Activated CD4-positive, alpha-beta T cell treated with anti-CD3 and anti-CD28 coated beads, Interleukin-2, amount 10 ng/mL, durations not matched to agents 7 days and 5 days (primary cell): ENCODE measurements around the gene CFAP410. TPM values are rescaled to one million over a fixed set of nuclear protein-coding genes. Genes with fewer than 3 reads are reported as not detected.
A peak's percentile ranks its signal among the peaks of the same experiment; 100 is the strongest.
"Not testable (repeated sequence)": the region's sequence is repeated elsewhere in the genome, so short reads cannot be mapped to it uniquely, and the experiment has no call there.

ENCODE experiments used
- CTCF ChIA-PET: fragments of 350-600 bp; sonication (Branson Sonifier 250); formaldehyde crosslinking; loops from one replicate; lab custom pipeline; 2021; ENCODE audit warnings: antibody characterized with exemption; lab: Charles Lee
- POLR2A ChIA-PET: fragments of 350-600 bp; sonication (Branson Sonifier 250); formaldehyde crosslinking; loops from one replicate; lab custom pipeline; 2021; ENCODE audit warnings: antibody characterized with exemption; lab: Charles Lee
- DNase-seq: peaks from one replicate; pipeline ENCODE4 v3.0.0-alpha.2; 2020
- H3K27ac Mint-ChIP-seq: one replicate; pipeline ENCODE4 v1.8.0; 2021; ENCODE audit warnings: mild to moderate bottlenecking, moderate library complexity, mixed read lengths
- H3K27me3 Mint-ChIP-seq: one replicate; pipeline ENCODE4 v1.8.0; 2021; ENCODE audit warnings: mixed read lengths
- H3K36me3 Mint-ChIP-seq: one replicate; pipeline ENCODE4 v1.8.0; 2021; ENCODE audit warnings: low read depth, mixed read lengths
- H3K4me1 Mint-ChIP-seq: one replicate; pipeline ENCODE4 v1.8.0; 2021; ENCODE audit warnings: mixed read lengths
- H3K4me3 Mint-ChIP-seq: one replicate; pipeline ENCODE4 v1.8.0; 2021; ENCODE audit warnings: mild to moderate bottlenecking, moderate library complexity, mixed read lengths
- H3K9me3 Mint-ChIP-seq: one replicate; pipeline ENCODE4 v1.8.0; 2021; ENCODE audit warnings: mixed read lengths
- total RNA-seq, 2 experiments: library from RNA; stranded (reverse); gene quantifications; one replicate each; pipeline ENCODE4 v1.2.3, GENCODE V29; 2021

The CFAP410 gene
- total RNA-seq, 2 experiments from 2014 or later: 11.6 to 16.0 TPM

DNA sequence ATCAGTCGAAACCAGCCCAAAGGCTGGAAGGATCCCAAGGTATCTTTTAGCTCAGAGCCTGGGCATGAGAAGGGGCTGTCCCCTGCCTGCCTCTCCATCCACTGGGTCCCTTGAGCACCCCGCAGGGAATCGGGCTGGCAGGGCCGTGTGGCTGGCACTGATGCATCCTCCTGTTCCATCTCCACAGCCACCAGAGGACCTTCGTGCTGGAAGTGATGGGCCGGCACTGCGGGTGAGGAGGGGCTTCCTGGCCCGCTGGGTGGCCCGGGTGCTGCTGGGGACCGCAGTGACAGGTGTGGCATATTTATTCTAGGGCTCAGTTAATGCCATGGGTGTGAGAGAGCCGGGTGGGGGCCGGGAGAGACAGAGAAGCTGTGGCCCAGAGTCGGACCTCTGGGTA lies 25.7 kb downstream of the CFAP410 start:
- ChIA-PET POLR2A (no interaction called here), CTCF (interaction anchor here (1.0 to 1.3 kb wide), 2 partner anchors 9 to 16 kb away, joined by 3 to 5 read pairs; no protein-coding TSS in a partner anchor)
- no peaks in the 10 kb centered on the region for H3K4me1 Mint-ChIP-seq
- H3K4me3 Mint-ChIP-seq: no peak overlapping the region
- H3K27me3 Mint-ChIP-seq: no peaks in the 10 kb centered on the region
- H3K9me3 Mint-ChIP-seq: no peaks in the 10 kb centered on the region
- no peak overlapping the region for H3K27ac Mint-ChIP-seq
- peaks cover 16% of the 10 kb centered on the region for H3K36me3 Mint-ChIP-seq
- DNase-seq: no peak

DNA sequence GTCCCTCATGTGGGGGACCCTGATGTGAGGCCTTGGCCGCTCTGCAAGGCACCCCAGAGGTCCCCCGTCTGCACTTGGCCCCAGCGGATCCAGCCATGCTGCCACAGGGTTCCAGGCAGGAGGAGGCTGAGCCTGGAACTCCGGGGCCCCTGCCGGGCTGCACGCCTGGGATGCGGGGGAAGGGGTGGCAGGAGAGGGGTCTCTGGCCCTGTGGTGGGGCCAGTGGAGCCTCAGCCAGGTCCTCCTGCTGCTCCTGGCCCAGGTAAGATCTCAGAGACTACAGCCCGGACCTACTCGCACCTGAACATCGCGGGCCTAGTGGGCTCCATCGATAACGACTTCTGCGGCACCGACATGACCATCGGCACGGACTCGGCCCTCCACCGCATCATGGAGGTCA lies 26.5 kb downstream of the CFAP410 start:
- Mint-ChIP-seq H3K4me3 (no peak overlapping the region), H3K27ac (no peak overlapping the region), H3K9me3 (no peaks in the 10 kb centered on the region), H3K4me1 (no peaks in the 10 kb centered on the region), H3K36me3 (peaks cover 23% of the 10 kb centered on the region), H3K27me3 (no peaks in the 10 kb centered on the region)
- POLR2A ChIA-PET: no interaction called here
- no peak for DNase-seq
- CTCF ChIA-PET: interaction anchor here (1.0 to 1.3 kb wide), 2 partner anchors 9 to 15 kb away, joined by 3 to 5 read pairs; no protein-coding TSS in a partner anchor

- peaks cover 25% of the 10 kb centered on the region for H3K36me3 Mint-ChIP-seq
- POLR2A ChIA-PET: no interaction called here
- H3K27me3 Mint-ChIP-seq: no peaks in the 10 kb centered on the region
- H3K9me3 Mint-ChIP-seq: no peaks in the 10 kb centered on the region
- H3K27ac Mint-ChIP-seq: no peak overlapping the region
- no peak overlapping the region for H3K4me3 Mint-ChIP-seq
- no peaks in the 10 kb centered on the region for H3K4me1 Mint-ChIP-seq
- DNase-seq: no peak
- CTCF ChIA-PET: no interaction called here
These were observed 27.1 kb downstream of the CFAP410 start for GRCh38 chr21:44312089-44312488.

DNA sequence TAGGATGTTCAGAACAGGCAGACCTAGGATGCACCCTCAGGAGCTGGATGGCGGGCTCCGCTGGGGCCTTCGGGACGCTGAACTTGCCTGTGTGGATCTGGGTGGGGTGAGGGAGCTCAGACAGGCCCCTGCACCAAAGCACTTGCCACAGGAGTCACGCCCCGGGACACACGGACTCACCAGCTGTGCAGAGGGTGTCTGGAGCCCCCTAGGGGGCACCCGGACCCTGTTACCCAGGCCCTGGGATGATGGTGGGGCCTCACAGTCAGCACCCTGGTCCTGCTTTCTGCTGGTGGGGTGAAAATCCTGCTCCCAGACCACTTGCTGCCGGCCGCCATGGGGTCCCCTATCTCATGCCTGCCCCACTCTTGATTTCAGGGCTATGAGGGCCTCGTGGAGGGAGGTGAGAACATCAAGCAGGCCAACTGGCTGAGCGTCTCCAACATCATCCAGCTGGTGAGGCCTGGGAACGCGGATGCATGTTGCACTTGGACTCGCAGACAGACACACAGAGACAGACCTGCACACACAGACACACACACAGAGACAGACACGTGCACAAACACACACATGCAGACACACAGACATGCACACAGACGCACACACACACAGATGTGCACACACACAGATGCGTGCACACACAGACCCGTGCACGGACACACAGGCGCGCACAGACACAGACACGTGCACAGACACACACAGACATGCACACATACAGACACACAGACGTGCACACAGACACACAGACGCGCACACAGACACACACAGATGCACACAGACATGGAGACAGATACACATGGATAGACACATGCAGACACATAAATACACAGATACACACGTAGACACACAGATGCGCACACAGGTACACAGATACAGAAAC lies 28.3 kb downstream of the CFAP410 start:
- Mint-ChIP-seq H3K36me3 (peaks cover 22% of the 10 kb centered on the region), H3K27me3 (no peaks in the 10 kb centered on the region), H3K9me3 (no peaks in the 10 kb centered on the region), H3K4me1 (no peaks in the 10 kb centered on the region), H3K27ac (no peak overlapping the region), H3K4me3 (no peak overlapping the region)
- DNase-seq: no peak
- ChIA-PET CTCF (interaction anchor here (1.9 kb wide), 1 partner anchor 13 kb away, joined by 5 read pairs; no protein-coding TSS in a partner anchor), POLR2A (no interaction called here)

GRCh38 chr21:44306936-44307704 lies 32.1 kb downstream of the CFAP410 start:
- ChIA-PET POLR2A (no interaction called here), CTCF (interaction anchor here (1.3 kb wide), 1 partner anchor 9 kb away, joined by 3 read pairs; no protein-coding TSS in a partner anchor)
- no peak overlapping the region for H3K27ac Mint-ChIP-seq
- no peak for DNase-seq
- no peaks in the 10 kb centered on the region for H3K9me3 Mint-ChIP-seq
- peaks cover 24% of the 10 kb centered on the region for H3K4me1 Mint-ChIP-seq
- H3K36me3 Mint-ChIP-seq: peaks cover 29% of the 10 kb centered on the region
- H3K27me3 Mint-ChIP-seq: no peaks in the 10 kb centered on the region
- H3K4me3 Mint-ChIP-seq: no peak overlapping the region

- Mint-ChIP-seq H3K4me1 (peaks cover 38% of the 10 kb centered on the region), H3K27ac (no peak overlapping the region), H3K27me3 (no peaks in the 10 kb centered on the region), H3K4me3 (no peak overlapping the region), H3K36me3 (peaks cover 23% of the 10 kb centered on the region), H3K9me3 (no peaks in the 10 kb centered on the region)
- ChIA-PET CTCF (interaction anchor here (0.6 kb wide), 1 partner anchor 238 kb away, joined by 4 read pairs; no protein-coding TSS in a partner anchor), POLR2A (no interaction called here)
- DNase-seq: no peak
These were observed 33.5 kb downstream of the CFAP410 start for GRCh38 chr21:44305691-44306090.

DNA sequence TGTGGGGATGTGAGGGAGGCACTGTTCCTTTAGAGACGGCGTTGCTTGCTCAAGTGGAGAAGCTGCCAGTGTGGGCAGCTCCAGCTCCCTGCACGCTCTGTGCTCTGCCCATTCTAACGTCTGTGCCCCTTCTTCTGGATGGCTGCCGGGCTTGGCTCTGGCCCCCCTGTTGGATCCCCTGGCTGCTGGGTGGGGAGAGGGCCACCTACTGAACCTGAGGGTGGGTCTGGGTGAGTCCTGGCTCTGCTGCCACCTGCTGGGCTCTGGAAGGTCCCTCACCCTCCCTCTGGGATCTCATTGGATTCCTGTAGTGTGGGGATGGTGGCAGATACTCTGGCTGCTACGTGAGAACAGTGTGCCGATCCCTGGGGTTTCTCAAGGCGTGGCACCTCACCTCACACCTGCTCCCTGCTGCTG lies 34.3 kb downstream of the CFAP410 start:
- Mint-ChIP-seq H3K27ac (peak overlapping the region; percentile 54), H3K27me3 (no peaks in the 10 kb centered on the region), H3K9me3 (no peaks in the 10 kb centered on the region), H3K4me3 (no peak overlapping the region), H3K36me3 (peaks cover 23% of the 10 kb centered on the region), H3K4me1 (peaks cover 39% of the 10 kb centered on the region)
- CTCF ChIA-PET: interaction anchor here (1.2 to 1.5 kb wide), 3 partner anchors 8 to 17 kb away, joined by 3 to 5 read pairs (median 3); no protein-coding TSS in a partner anchor
- peak; percentile 54 for DNase-seq
- POLR2A ChIA-PET: no interaction called here

GRCh38 chr21:44304011-44304616 lies 35.1 kb downstream of the CFAP410 start:
- no peak overlapping the region for H3K4me3 Mint-ChIP-seq
- H3K9me3 Mint-ChIP-seq: no peaks in the 10 kb centered on the region
- DNase-seq: no peak
- peak overlapping the region; percentile 84 for H3K27ac Mint-ChIP-seq
- peaks cover 43% of the 10 kb centered on the region for H3K4me1 Mint-ChIP-seq
- POLR2A ChIA-PET: no interaction called here
- H3K36me3 Mint-ChIP-seq: peaks cover 22% of the 10 kb centered on the region
- no peaks in the 10 kb centered on the region for H3K27me3 Mint-ChIP-seq
- CTCF ChIA-PET: interaction anchor here (1.2 to 1.5 kb wide), 3 partner anchors 9 to 18 kb away, joined by 3 to 5 read pairs (median 3); no protein-coding TSS in a partner anchor

DNA sequence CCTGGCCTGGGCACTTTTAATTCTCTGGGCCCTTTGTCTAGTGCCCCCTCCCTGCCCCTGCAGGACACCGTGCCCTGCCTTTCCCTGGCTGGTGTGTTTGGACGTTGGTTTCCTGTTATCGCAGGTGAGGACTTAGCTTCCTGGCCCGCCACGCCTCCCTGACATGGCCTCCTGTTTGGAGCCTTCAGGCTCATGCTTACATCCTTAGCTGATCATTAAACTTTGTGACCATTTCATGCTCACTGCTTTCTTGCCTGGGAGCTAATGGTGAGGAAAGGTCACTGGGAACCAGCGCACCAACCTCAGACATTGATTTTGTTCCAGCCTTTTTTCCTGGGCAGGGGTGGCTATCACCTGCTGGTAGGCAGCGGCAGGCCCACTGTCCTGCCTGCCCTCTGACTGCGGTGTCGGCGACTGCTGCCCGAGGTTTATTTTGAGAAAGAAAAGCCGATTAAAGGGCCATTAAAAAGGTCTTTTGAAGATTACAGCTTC lies 35.7 kb downstream of the CFAP410 start:
- peak; percentile 30 for DNase-seq
- Mint-ChIP-seq H3K9me3 (no peaks in the 10 kb centered on the region), H3K27me3 (no peaks in the 10 kb centered on the region), H3K4me1 (peaks cover 47% of the 10 kb centered on the region), H3K27ac (peak overlapping the region; percentile 84), H3K4me3 (peak overlapping the region; percentile 65), H3K36me3 (peaks cover 19% of the 10 kb centered on the region)
- ChIA-PET CTCF (interaction anchor here (1.2 to 1.5 kb wide), 2 partner anchors 9 to 10 kb away, joined by 3 to 5 read pairs; no protein-coding TSS in a partner anchor), POLR2A (no interaction called here)

DNA sequence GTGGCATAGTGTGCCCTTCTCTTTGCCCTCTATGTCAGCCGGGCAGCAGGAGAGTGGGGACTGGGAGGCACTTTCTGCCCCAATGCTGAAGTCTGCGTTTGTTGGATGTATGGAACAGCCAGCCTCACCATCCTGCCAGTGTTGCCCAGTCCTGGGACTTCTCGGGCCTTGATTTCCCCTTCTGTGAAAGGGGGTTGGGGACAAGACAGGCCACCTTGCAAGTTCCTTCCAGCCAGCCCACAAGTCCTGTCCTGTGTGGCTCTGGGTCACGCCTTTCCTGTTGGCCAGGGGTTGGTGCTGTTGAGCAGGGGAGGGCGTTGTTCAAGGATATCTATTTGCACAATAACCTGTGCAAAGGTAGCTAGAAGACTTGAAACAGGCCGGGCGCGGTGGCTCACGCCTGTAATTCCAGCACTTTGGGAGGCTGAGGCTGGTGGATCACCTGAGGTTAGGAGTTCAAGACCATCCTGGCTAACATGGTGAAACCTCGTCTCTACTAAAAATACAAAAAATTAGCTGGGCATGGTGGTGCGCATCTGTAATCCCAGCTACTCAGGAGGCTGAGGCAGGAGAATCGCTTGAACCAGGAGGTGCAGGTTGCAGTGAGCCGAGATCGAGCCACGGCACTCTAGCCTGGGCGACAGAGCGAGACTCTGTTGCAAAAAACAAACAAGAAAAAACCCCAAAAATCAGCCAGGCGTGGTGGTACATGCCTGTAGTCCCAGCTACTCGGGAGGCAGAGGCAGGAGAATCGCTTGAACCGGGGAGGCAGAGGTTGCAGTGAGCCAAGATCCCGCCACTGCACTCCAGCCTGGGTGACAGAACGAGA lies 36.4 kb downstream of the CFAP410 start:
- DNase-seq, CTCF ChIA-PET, POLR2A ChIA-PET, H3K27me3 Mint-ChIP-seq, H3K9me3 Mint-ChIP-seq: not testable (repeated sequence)
- H3K27ac Mint-ChIP-seq: peak overlapping the region; percentile 46
- H3K4me1 Mint-ChIP-seq: peaks cover 55% of the 10 kb centered on the region
- peak overlapping the region; percentile 81 for H3K4me3 Mint-ChIP-seq
- peaks cover 13% of the 10 kb centered on the region for H3K36me3 Mint-ChIP-seq

DNA sequence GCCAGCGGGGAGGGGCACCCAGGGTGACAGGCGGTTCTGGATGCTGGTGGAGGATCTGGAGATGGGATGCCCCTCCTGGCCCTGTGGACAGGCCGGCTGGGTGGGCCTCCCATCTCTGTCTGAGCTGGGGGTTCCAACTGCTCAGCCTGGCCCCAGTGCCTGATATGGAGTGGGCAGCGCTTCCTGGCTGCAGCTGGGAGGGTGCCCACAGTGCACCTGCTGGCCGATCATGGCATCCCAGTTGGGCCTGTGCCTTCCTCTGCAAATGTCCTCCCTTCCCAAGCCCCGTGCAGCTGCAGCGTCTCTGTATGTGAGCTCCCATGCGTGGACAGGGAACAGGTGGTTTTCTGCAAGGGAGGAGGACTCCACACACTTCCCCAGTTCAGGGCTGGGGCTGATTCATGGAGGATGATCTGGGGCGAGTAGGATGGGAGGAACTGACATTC lies 37.2 kb downstream of the CFAP410 start:
- peaks cover 10% of the 10 kb centered on the region for H3K36me3 Mint-ChIP-seq
- H3K27ac Mint-ChIP-seq: peak overlapping the region; percentile 46
- H3K4me3 Mint-ChIP-seq: peak overlapping the region; percentile 81
- no peaks in the 10 kb centered on the region for H3K27me3 Mint-ChIP-seq
- DNase-seq: no peak
- ChIA-PET POLR2A (no interaction called here), CTCF (interaction anchor here (0.8 kb wide), 1 partner anchor 213 kb away, joined by 3 read pairs; no protein-coding TSS in a partner anchor)
- no peaks in the 10 kb centered on the region for H3K9me3 Mint-ChIP-seq
- peaks cover 61% of the 10 kb centered on the region for H3K4me1 Mint-ChIP-seq
